HepG2 (cell line): ENCODE measurements around the gene ZNF652. TPM values are rescaled to one million over a fixed set of nuclear protein-coding genes. Genes with fewer than 3 reads are reported as not detected.

Experiments
- CSRNP2 ChIP-seq: sonication (generic); formaldehyde crosslinking; conservative IDR thresholded peaks from 2 replicates; pipeline ENCODE4 v1.8.0; 2022; ENCODE audit warnings: low read depth, missing genetic modification reagents
- ELF1 ChIP-seq: sonication (generic); formaldehyde crosslinking; IDR thresholded peaks from 2 replicates; pipeline ENCODE4 v1.4.0; 2020; ENCODE audit warnings: missing genetic modification reagents
- FIP1L1 ChIP-seq: fragments of 200-400 bp; formaldehyde crosslinking; IDR thresholded peaks from 2 replicates; pipeline ENCODE4 v1.6.1; 2018; ENCODE audit warnings: low read depth, mild to moderate bottlenecking, low read length, moderate library complexity, borderline replicate concordance; ENCODE audit not compliant: insufficient read depth
- FOXO4 ChIP-seq: sonication (generic); formaldehyde crosslinking; conservative IDR thresholded peaks from 2 replicates; pipeline ENCODE4 v1.8.1; 2023; ENCODE audit warnings: missing genetic modification reagents
- MATR3 ChIP-seq: sonication (generic); formaldehyde crosslinking; IDR thresholded peaks from 2 replicates; pipeline ENCODE4 v1.4.0; 2020; ENCODE audit warnings: missing genetic modification reagents
- MIER2 ChIP-seq: IDR thresholded peaks from 2 replicates; pipeline ENCODE4 v1.6.1; 2016; ENCODE audit warnings: missing biosample characterization, missing genetic modification reagents
- MLLT10 ChIP-seq: sonication (generic); formaldehyde crosslinking; IDR thresholded peaks from 2 replicates; pipeline ENCODE4 v1.4.0; 2020; ENCODE audit warnings: missing genetic modification reagents
- ZFP41 ChIP-seq: sonication (generic); formaldehyde crosslinking; IDR thresholded peaks from 2 replicates; pipeline ENCODE4 v1.4.0; 2020; ENCODE audit warnings: mild to moderate bottlenecking, missing genetic modification reagents, borderline replicate concordance
- ZNF121 ChIP-seq: sonication (generic); formaldehyde crosslinking; IDR thresholded peaks from 2 replicates; pipeline ENCODE4 v1.5.0; 2020; ENCODE audit warnings: mild to moderate bottlenecking, missing genetic modification reagents
- ZNF317 ChIP-seq: sonication (generic); formaldehyde crosslinking; IDR thresholded peaks from 2 replicates; pipeline ENCODE4 v1.5.0; 2020; ENCODE audit warnings: mild to moderate bottlenecking, missing genetic modification reagents
- ZNF672 ChIP-seq: sonication (generic); formaldehyde crosslinking; IDR thresholded peaks from 2 replicates; pipeline ENCODE4 v1.8.1; 2022; ENCODE audit warnings: missing genetic modification reagents
- polyA plus RNA-seq, 8 experiments: library from polyadenylated mRNA; depleted of rRNA in 3 of 8; stranded (reverse) in 7 of 8; unstranded in 1 of 8; fragments of >200 nt; fragmentation: Illumina TruSeq in 4 of 8; extraction: Trizol in 4 of 8; gene quantifications; 2 replicates each; pipeline versions ENCODE4 v1.2.1 to v1.2.3, GENCODE V29; 2011 to 2016; ENCODE audit warnings: low read depth in 4 of 8, missing spikeins in 1 of 8, mixed read lengths in 1 of 8; ENCODE audit not compliant: insufficient read depth in 1 of 8
- total RNA-seq, 5 experiments: library from RNA; depleted of rRNA; stranded (reverse); fragments of >200 nt; fragmentation: Illumina TruSeq; extraction: Trizol; gene quantifications; 2 replicates each; pipeline ENCODE4 v1.2.3, GENCODE V29; 2016; ENCODE audit warnings: low read depth in 1 of 5
- TF ChIP-seq, protein P1 (sequence below): sonication (generic); formaldehyde crosslinking; IDR thresholded peaks from 2 replicates; pipeline ENCODE4 v1.9.0; 2022; ENCODE audit warnings: low read depth, missing genetic modification reagents
- TF ChIP-seq, protein P2 (sequence below): sonication (generic); formaldehyde crosslinking; conservative IDR thresholded peaks from 2 replicates; pipeline ENCODE4 v1.4.0; 2020; ENCODE audit warnings: mild to moderate bottlenecking, missing genetic modification reagents, moderate library complexity
- TF ChIP-seq, protein P3 (sequence below): IDR thresholded peaks from 2 replicates; pipeline ENCODE4 v1.6.1; 2016; ENCODE audit warnings: missing compliant biosample characterization, missing genetic modification reagents, borderline replicate concordance
- TF ChIP-seq, protein P4 (sequence below): IDR thresholded peaks from 2 replicates; pipeline ENCODE4 v1.6.1; 2016; ENCODE audit warnings: control low read depth

ZNF652 gene
- total and polyA plus RNA-seq, 2 of the 13 experiments (the other 11 are each of a cell fraction or from before 2014, with no cell fraction given) = 16.2 to 30.2 TPM

GRCh38 chr17:49407981-49408501, 46.0 kb upstream of the ZNF652 start (continued):
- TF ChIP-seq, protein P1, sequence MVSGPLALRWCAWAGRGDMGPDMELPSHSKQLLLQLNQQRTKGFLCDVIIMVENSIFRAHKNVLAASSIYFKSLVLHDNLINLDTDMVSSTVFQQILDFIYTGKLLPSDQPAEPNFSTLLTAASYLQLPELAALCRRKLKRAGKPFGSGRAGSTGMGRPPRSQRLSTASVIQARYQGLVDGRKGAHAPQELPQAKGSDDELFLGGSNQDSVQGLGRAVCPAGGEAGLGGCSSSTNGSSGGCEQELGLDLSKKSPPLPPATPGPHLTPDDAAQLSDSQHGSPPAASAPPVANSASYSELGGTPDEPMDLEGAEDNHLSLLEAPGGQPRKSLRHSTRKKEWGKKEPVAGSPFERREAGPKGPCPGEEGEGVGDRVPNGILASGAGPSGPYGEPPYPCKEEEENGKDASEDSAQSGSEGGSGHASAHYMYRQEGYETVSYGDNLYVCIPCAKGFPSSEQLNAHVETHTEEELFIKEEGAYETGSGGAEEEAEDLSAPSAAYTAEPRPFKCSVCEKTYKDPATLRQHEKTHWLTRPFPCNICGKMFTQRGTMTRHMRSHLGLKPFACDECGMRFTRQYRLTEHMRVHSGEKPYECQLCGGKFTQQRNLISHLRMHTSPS (CRISPR knock-in tag) = no peak
- TF ChIP-seq FIP1L1 (no peak), MIER2 (CRISPR knock-in tag) (peak; percentile 16; the same call in 1 of the 2 replicates), ZNF672 (CRISPR knock-in tag) (no peak), MATR3 (no peak), ZNF121 (CRISPR knock-in tag) (no peak), ELF1 (CRISPR knock-in tag) (no peak), CSRNP2 (no peak), MLLT10 (no peak), ZNF317 (CRISPR knock-in tag) (no peak), ZFP41 (CRISPR knock-in tag) (no peak), FOXO4 (CRISPR knock-in tag) (no peak)
- TF ChIP-seq, protein P2, sequence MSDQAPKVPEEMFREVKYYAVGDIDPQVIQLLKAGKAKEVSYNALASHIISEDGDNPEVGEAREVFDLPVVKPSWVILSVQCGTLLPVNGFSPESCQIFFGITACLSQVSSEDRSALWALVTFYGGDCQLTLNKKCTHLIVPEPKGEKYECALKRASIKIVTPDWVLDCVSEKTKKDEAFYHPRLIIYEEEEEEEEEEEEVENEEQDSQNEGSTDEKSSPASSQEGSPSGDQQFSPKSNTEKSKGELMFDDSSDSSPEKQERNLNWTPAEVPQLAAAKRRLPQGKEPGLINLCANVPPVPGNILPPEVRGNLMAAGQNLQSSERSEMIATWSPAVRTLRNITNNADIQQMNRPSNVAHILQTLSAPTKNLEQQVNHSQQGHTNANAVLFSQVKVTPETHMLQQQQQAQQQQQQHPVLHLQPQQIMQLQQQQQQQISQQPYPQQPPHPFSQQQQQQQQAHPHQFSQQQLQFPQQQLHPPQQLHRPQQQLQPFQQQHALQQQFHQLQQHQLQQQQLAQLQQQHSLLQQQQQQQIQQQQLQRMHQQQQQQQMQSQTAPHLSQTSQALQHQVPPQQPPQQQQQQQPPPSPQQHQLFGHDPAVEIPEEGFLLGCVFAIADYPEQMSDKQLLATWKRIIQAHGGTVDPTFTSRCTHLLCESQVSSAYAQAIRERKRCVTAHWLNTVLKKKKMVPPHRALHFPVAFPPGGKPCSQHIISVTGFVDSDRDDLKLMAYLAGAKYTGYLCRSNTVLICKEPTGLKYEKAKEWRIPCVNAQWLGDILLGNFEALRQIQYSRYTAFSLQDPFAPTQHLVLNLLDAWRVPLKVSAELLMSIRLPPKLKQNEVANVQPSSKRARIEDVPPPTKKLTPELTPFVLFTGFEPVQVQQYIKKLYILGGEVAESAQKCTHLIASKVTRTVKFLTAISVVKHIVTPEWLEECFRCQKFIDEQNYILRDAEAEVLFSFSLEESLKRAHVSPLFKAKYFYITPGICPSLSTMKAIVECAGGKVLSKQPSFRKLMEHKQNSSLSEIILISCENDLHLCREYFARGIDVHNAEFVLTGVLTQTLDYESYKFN (CRISPR knock-in tag) = no peak
- TF ChIP-seq, protein P3, sequence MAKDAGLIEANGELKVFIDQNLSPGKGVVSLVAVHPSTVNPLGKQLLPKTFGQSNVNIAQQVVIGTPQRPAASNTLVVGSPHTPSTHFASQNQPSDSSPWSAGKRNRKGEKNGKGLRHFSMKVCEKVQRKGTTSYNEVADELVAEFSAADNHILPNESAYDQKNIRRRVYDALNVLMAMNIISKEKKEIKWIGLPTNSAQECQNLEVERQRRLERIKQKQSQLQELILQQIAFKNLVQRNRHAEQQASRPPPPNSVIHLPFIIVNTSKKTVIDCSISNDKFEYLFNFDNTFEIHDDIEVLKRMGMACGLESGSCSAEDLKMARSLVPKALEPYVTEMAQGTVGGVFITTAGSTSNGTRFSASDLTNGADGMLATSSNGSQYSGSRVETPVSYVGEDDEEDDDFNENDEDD = no peak
- TF ChIP-seq, protein P4, sequence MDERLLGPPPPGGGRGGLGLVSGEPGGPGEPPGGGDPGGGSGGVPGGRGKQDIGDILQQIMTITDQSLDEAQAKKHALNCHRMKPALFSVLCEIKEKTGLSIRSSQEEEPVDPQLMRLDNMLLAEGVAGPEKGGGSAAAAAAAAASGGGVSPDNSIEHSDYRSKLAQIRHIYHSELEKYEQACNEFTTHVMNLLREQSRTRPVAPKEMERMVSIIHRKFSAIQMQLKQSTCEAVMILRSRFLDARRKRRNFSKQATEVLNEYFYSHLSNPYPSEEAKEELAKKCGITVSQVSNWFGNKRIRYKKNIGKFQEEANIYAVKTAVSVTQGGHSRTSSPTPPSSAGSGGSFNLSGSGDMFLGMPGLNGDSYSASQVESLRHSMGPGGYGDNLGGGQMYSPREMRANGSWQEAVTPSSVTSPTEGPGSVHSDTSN (CRISPR knock-in tag) = no peak
